ENCODE data around the gene OSBPL3.
"Not testable (repeated sequence)": the region's sequence is repeated elsewhere in the genome, so short reads cannot be mapped to it uniquely, and the experiment has no call there.

DNA sequence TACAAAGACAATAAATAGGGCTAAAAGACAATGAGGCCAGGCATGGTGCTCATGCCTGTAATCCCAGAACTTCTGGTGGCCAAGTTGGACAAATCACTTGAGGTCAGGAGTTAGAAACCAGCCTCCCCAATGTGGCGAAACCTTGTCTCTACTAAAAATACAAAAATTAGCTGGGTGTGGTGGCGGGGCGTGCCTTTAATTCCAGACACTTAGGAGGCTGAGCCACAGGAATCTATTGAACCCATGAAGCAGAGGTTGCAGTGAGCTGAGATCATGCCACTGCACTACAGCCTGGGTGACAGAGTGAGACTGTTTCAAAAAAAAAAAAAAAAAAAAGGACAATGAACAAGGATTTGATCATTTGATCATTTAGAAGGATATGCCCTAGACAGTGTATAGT is 32.7 kb upstream of the OSBPL3 start:
- TF ChIP-seq, protein P1, sequence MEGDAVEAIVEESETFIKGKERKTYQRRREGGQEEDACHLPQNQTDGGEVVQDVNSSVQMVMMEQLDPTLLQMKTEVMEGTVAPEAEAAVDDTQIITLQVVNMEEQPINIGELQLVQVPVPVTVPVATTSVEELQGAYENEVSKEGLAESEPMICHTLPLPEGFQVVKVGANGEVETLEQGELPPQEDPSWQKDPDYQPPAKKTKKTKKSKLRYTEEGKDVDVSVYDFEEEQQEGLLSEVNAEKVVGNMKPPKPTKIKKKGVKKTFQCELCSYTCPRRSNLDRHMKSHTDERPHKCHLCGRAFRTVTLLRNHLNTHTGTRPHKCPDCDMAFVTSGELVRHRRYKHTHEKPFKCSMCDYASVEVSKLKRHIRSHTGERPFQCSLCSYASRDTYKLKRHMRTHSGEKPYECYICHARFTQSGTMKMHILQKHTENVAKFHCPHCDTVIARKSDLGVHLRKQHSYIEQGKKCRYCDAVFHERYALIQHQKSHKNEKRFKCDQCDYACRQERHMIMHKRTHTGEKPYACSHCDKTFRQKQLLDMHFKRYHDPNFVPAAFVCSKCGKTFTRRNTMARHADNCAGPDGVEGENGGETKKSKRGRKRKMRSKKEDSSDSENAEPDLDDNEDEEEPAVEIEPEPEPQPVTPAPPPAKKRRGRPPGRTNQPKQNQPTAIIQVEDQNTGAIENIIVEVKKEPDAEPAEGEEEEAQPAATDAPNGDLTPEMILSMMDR (IDR thresholded peaks at IDR 0.05), result not testable (repeated sequence)
- TF ChIP-seq EP300, POLR2A (IDR thresholded peaks at IDR 0.05): not testable (repeated sequence)
